Liver (tissue), 9 donors: Measurements from ENCODE around the gene RYR1. TPM values are rescaled to one million over a fixed set of nuclear protein-coding genes. Genes with fewer than 3 reads are reported as not detected.
"Not testable (repeated sequence)": the region's sequence is repeated elsewhere in the genome, so short reads cannot be mapped to it uniquely, and the experiment has no call there.

Source experiments
- DNase-seq: peaks from one replicate; pipeline ENCODE4 v3.0.0-alpha.2; 2017; ENCODE audit warnings: low spot score
- H3K27ac ChIP-seq, 2 donors: one replicate each; pipeline ENCODE4 v1.7.0; 2013; ENCODE audit warnings: inconsistent platforms in 2 of 2, low read length in 2 of 2, control low read depth in 1 of 2, low read depth in 1 of 2, mild to moderate bottlenecking in 1 of 2
- H3K27me3 ChIP-seq, 4 donors: one replicate each; pipeline versions ENCODE4 v1.6.1 to v1.7.0; 2013; ENCODE audit warnings: low read length in 3 of 4, inconsistent platforms in 1 of 4, mild to moderate bottlenecking in 1 of 4, moderate library complexity in 1 of 4; ENCODE audit not compliant: control insufficient read depth in 4 of 4, insufficient read depth in 4 of 4
- H3K36me3 ChIP-seq, 4 donors: one replicate each; pipeline versions ENCODE4 v1.6.1 to v1.7.0; 2013; ENCODE audit warnings: low read length in 3 of 4, mild to moderate bottlenecking in 3 of 4, low read depth in 1 of 4, moderate library complexity in 1 of 4; ENCODE audit not compliant: control insufficient read depth in 4 of 4, insufficient read depth in 3 of 4
- H3K4me1 ChIP-seq, 4 donors: one replicate each; pipeline versions ENCODE4 v1.6.1 to v1.7.0; 2013; ENCODE audit warnings: low read length in 3 of 4, mild to moderate bottlenecking in 3 of 4, moderate library complexity in 1 of 4; ENCODE audit not compliant: control insufficient read depth in 4 of 4, insufficient read depth in 4 of 4
- H3K4me3 ChIP-seq, 3 donors: one replicate each; pipeline versions ENCODE4 v1.6.1 to v1.7.0; 2013; ENCODE audit warnings: low read length in 3 of 3, control low read depth in 1 of 3, low read depth in 1 of 3, mild to moderate bottlenecking in 1 of 3
- H3K9ac ChIP-seq, 2 donors: one replicate each; pipeline ENCODE4 v1.7.0; 2013; ENCODE audit warnings: low read length in 2 of 2, mild to moderate bottlenecking in 2 of 2, moderate library complexity in 2 of 2, control low read depth in 1 of 2, low read depth in 1 of 2
- H3K9me3 ChIP-seq, 4 donors: one replicate each; pipeline versions ENCODE4 v1.6.1 to v1.7.0; 2013; ENCODE audit warnings: low read length in 3 of 4; ENCODE audit not compliant: control insufficient read depth in 4 of 4
- ATF3 ChIP-seq: IDR thresholded peaks from 2 replicates; pipeline ENCODE4 v1.6.1; 2016; ENCODE audit warnings: antibody characterized with exemption
- CTCF ChIP-seq: fragments of 150-350 bp; IDR thresholded peaks from 2 replicates; pipeline ENCODE4 v1.5.1; 2017; ENCODE audit warnings: improper control_type of control experiment, low read depth, low read length; ENCODE audit not compliant: missing input control
- EGR1 ChIP-seq, 2 donors: IDR thresholded peaks; 2 replicates each; pipeline ENCODE4 v1.6.1; 2016 to 2018; ENCODE audit warnings: antibody characterized with exemption in 2 of 2, low read depth in 2 of 2
- FOXA1 ChIP-seq: IDR thresholded peaks from 2 replicates; pipeline ENCODE4 v1.6.1; 2016; ENCODE audit warnings: antibody characterized with exemption
- FOXA2 ChIP-seq: IDR thresholded peaks from 2 replicates; pipeline ENCODE4 v1.6.1; 2016; ENCODE audit warnings: antibody characterized with exemption
- GABPA ChIP-seq, 2 donors: IDR thresholded peaks in 1 of 2; conservative IDR thresholded peaks in 1 of 2; 2 replicates each; pipeline ENCODE4 v1.6.1; 2016; ENCODE audit warnings: antibody characterized with exemption in 2 of 2, mild to moderate bottlenecking in 1 of 2, moderate library complexity in 1 of 2
- HNF4A ChIP-seq, 2 donors: conservative IDR thresholded peaks; 2 replicates each; pipeline ENCODE4 v1.6.1; 2016; ENCODE audit warnings: antibody characterized with exemption in 2 of 2, mild to moderate bottlenecking in 2 of 2
- HNF4G ChIP-seq: IDR thresholded peaks from 2 replicates; pipeline ENCODE4 v1.6.1; 2016; ENCODE audit warnings: antibody characterized with exemption
- JUND ChIP-seq, 2 donors: IDR thresholded peaks; 2 replicates each; pipeline ENCODE4 v1.6.1; 2016; ENCODE audit warnings: antibody characterized with exemption in 2 of 2
- MAX ChIP-seq: IDR thresholded peaks from 2 replicates; pipeline ENCODE4 v1.6.1; 2016; ENCODE audit warnings: antibody characterized with exemption
- NR2F2 ChIP-seq: IDR thresholded peaks from 2 replicates; pipeline ENCODE4 v1.6.1; 2016; ENCODE audit warnings: antibody characterized with exemption
- RAD21 ChIP-seq, 2 donors: IDR thresholded peaks; 2 replicates each; pipeline ENCODE4 v1.6.1; 2016; ENCODE audit warnings: antibody characterized with exemption in 2 of 2, mild to moderate bottlenecking in 2 of 2
- REST ChIP-seq: IDR thresholded peaks from 2 replicates; pipeline ENCODE4 v1.6.1; 2016; ENCODE audit warnings: antibody characterized with exemption, mild to moderate bottlenecking
- RXRA ChIP-seq, 2 donors: IDR thresholded peaks; 2 replicates each; pipeline ENCODE4 v1.6.1; 2017 to 2018; ENCODE audit warnings: antibody characterized with exemption in 2 of 2, mild to moderate bottlenecking in 1 of 2
- SP1 ChIP-seq: IDR thresholded peaks from 2 replicates; pipeline ENCODE4 v1.6.1; 2018; ENCODE audit warnings: antibody characterized with exemption, mild to moderate bottlenecking
- TAF1 ChIP-seq: conservative IDR thresholded peaks from 2 replicates; pipeline ENCODE4 v1.6.1; 2016; ENCODE audit warnings: antibody characterized with exemption, mild to moderate bottlenecking
- YY1 ChIP-seq: IDR thresholded peaks from 2 replicates; pipeline ENCODE4 v1.6.1; 2016; ENCODE audit warnings: antibody characterized with exemption, mild to moderate bottlenecking
- ZBTB33 ChIP-seq: IDR thresholded peaks from 2 replicates; pipeline ENCODE4 v1.6.1; 2016; ENCODE audit warnings: antibody characterized with exemption
- WGBS: extraction: QIAGEN DNeasy Blood & Tissue Kit; methylation state at CpG from one replicate; pipeline ENCODE4 v1.1.7; 2013; 5-methylcytosine and 5-hydroxymethylcytosine counted together
- polyA plus RNA-seq, 2 donors: library from polyadenylated mRNA; stranded (reverse) in 1 of 2; unstranded in 1 of 2; fragments of 200-250 nt in 1 of 2; fragments of >200 nt in 1 of 2; fragmentation: Nextera tagmentation in 1 of 2; extraction: Ambion mirVana in 1 of 2; gene quantifications; one replicate each; pipeline versions ENCODE4 v1.2.1 to v1.2.3, GENCODE V29; 2013 to 2015
- total RNA-seq, 2 donors: library from RNA; depleted of rRNA; stranded (reverse); fragments of >200 nt; gene quantifications; one replicate each; pipeline ENCODE4 v1.2.3, GENCODE V29; 2014
- donor health status: healthy.
- donor health status: healthy.
- donor health status: healthy.
- donor health status: healthy.
- donor health status: healthy.

The RYR1 gene
- total and polyA plus RNA-seq, 4 donors = 0.01 to 0.70 (median 0.29) TPM

GRCh38 chr19:38579304-38579703 lies 145.8 kb downstream of the RYR1 start:
- WGBS = 83% methylated on average over 6 of the region's 6 CpGs
- not testable (repeated sequence) for DNase-seq, H3K9ac ChIP-seq

GRCh38 chr19:38580080-38580479 lies 146.6 kb downstream of the RYR1 start:
- H3K9ac ChIP-seq = no peak overlapping the region
- no peaks in the 10 kb centered on the region for H3K4me1 ChIP-seq
- H3K9me3 ChIP-seq = no peaks in the 10 kb centered on the region
- no peak overlapping the region for H3K27ac ChIP-seq
- no peak for TF ChIP-seq FOXA2
- TF ChIP-seq RXRA (IDR thresholded peaks at IDR 0.05) = no peak
- no peak for TF ChIP-seq GABPA (IDR thresholded peaks at IDR 0.05 in 1 of 2, conservative IDR thresholded peaks at IDR 0.05 in 1 of 2)
- no peak for TF ChIP-seq EGR1 (IDR thresholded peaks at IDR 0.05; ENCODE audit: low read depth in 2 of 2)
- TF ChIP-seq MAX = no peak
- TF ChIP-seq YY1 = no peak
- TF ChIP-seq FOXA1 = no peak
- TF ChIP-seq RAD21 (IDR thresholded peaks at IDR 0.05) = no peak
- TF ChIP-seq SP1 = no peak
- TF ChIP-seq CTCF = no peak
- TF ChIP-seq HNF4G = no peak
- no peak for TF ChIP-seq REST
- no peak for TF ChIP-seq NR2F2
- TF ChIP-seq ZBTB33 = no peak
- no peak for TF ChIP-seq JUND (IDR thresholded peaks at IDR 0.05)
- TF ChIP-seq ATF3 = no peak
- no peak for TF ChIP-seq TAF1
- TF ChIP-seq HNF4A (conservative IDR thresholded peaks at IDR 0.05) = no peak
- 87% methylated on average over 15 of the region's 15 CpGs for WGBS
- H3K36me3 ChIP-seq = no peaks in the 10 kb centered on the region
- no peak overlapping the region for H3K4me3 ChIP-seq
- DNase-seq = no peak
- no peaks in the 10 kb centered on the region for H3K27me3 ChIP-seq

More at GRCh38 chr19:38579304-38579703, 145.8 kb downstream of the RYR1 start:
- not testable (repeated sequence) for H3K27me3 ChIP-seq, H3K27ac ChIP-seq, H3K4me3 ChIP-seq, H3K4me1 ChIP-seq, H3K9me3 ChIP-seq, H3K36me3 ChIP-seq
